ENCODE measurements around the gene LNX1.

DNA sequence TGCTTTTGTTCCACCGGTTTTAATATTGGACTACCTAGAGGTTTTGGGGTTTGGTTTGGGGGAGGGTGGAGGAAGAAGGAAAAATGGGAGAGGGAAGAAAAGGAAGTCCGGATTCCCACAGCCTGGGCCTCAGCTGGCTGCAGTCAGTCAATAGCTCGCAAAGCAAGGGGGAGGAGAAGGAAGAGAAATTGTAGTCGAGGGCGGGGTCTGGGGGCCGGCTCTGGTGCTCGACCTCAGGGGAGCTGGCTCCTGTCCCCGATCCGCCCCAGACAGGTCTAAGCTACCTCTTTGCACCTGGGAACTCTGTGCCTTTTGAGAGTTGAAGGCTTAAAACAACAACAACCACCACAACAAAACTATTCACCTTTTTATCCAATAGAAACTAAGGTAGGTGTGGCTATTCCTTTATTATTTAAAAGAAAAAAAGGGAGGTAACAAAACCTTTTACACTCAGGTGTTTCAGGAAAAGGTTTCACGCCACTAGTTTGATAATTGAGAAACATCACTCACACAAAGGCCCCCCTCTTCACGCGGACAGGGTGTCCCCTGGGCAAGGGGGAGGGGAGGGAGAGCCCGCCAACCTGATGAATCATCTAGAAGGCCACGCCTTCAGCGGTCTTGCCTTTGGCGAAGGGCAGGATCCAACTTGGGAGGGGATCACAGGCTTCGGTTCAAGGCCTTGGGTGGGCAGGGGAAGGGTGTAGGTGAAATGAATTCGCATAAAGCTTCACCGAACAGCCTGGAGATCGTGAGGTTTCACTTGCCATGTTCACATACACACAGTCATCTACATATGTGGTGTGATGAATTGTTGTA is 1.6 kb upstream of the LNX1 start:
- TF ChIP-seq, protein P1, sequence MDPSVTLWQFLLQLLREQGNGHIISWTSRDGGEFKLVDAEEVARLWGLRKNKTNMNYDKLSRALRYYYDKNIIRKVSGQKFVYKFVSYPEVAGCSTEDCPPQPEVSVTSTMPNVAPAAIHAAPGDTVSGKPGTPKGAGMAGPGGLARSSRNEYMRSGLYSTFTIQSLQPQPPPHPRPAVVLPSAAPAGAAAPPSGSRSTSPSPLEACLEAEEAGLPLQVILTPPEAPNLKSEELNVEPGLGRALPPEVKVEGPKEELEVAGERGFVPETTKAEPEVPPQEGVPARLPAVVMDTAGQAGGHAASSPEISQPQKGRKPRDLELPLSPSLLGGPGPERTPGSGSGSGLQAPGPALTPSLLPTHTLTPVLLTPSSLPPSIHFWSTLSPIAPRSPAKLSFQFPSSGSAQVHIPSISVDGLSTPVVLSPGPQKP (IDR thresholded peaks at IDR 0.05; ENCODE audit: low read depth, low read length) = no peak
- TF ChIP-seq CTCF (IDR thresholded peaks at IDR 0.05 in 2 of 3, conservative IDR thresholded peaks at IDR 0.05 in 1 of 3; ENCODE audit: control insufficient read depth in 2 of 3, extremely low read depth in 1 of 3, insufficient read depth in 1 of 3, low read depth in 3 of 3, low read length in 3 of 3) (no peak), FOXK2 (IDR thresholded peaks at IDR 0.05) (no peak), RBBP5 (conservative IDR thresholded peaks at IDR 0.05) (no peak), ETV6 (conservative IDR thresholded peaks at IDR 0.05 in 1 of 2, IDR thresholded peaks at IDR 0.05 in 1 of 2; ENCODE audit: borderline replicate concordance in 1 of 2, low read depth in 1 of 2) (no peak)

All from GM12878 (cell line).